ENCODE results near the gene SUPT3H.

Gene SUPT3H

GRCh38 chr6:44949596-44950201 lies 428.0 kb downstream of the SUPT3H start:
- peaks cover 24 to 31% (median 27%) of the 10 kb centered on the region in 3 donors for H3K36me3 ChIP-seq
- H3K27ac ChIP-seq = no peak overlapping the region
- peaks cover 0 to 29% (median 15%) of the 10 kb centered on the region in 3 donors for H3K9me3 ChIP-seq
- no peaks in the 10 kb centered on the region for H3K4me1 ChIP-seq
- H3K4me3 ChIP-seq = no peak overlapping the region
- no peak for DNase-seq
- no peak for TF ChIP-seq CTCF (IDR thresholded peaks at IDR 0.05)
- intact Hi-C loops (cut with DNase I; ENCODE audit: low total_unique reads) = no loop called here
- no peaks in the 10 kb centered on the region for H3K27me3 ChIP-seq

GRCh38 chr6:44943541-44943940 lies 434.2 kb downstream of the SUPT3H start:
- no peak overlapping the region for H3K27ac ChIP-seq
- intact Hi-C loops (cut with DNase I; ENCODE audit: low total_unique reads) = no loop called here
- no peak overlapping the region for H3K4me3 ChIP-seq
- no peaks in the 10 kb centered on the region for H3K4me1 ChIP-seq
- no peak for TF ChIP-seq CTCF (IDR thresholded peaks at IDR 0.05)
- H3K27me3 ChIP-seq = no peaks in the 10 kb centered on the region
- peaks cover 0 to 15% (median 0%) of the 10 kb centered on the region in 3 donors for H3K36me3 ChIP-seq
- H3K9me3 ChIP-seq = peaks cover 0 to 16% (median 9%) of the 10 kb centered on the region in 3 donors
- DNase-seq = no peak

GRCh38 chr6:44942798-44943197 lies 434.9 kb downstream of the SUPT3H start:
- intact Hi-C loops (cut with DNase I; ENCODE audit: low total_unique reads) = no loop called here
- DNase-seq = no peak
- no peak overlapping the region for H3K4me3 ChIP-seq
- peaks cover 0 to 16% (median 9%) of the 10 kb centered on the region in 3 donors for H3K9me3 ChIP-seq
- no peak overlapping the region for H3K27ac ChIP-seq
- H3K27me3 ChIP-seq = no peaks in the 10 kb centered on the region
- TF ChIP-seq CTCF (IDR thresholded peaks at IDR 0.05) = no peak
- peaks cover 0 to 15% (median 0%) of the 10 kb centered on the region in 3 donors for H3K36me3 ChIP-seq
- no peaks in the 10 kb centered on the region for H3K4me1 ChIP-seq

GRCh38 chr6:44942201-44942600 lies 435.5 kb downstream of the SUPT3H start:
- Histone ChIP-seq H3K27me3 (no peaks in the 10 kb centered on the region), H3K9me3 (peaks cover 0 to 16% (median 9%) of the 10 kb centered on the region in 3 donors), H3K4me3 (no peak overlapping the region), H3K36me3 (peaks cover 0 to 13% (median 0%) of the 10 kb centered on the region in 3 donors), H3K27ac (no peak overlapping the region), H3K4me1 (no peaks in the 10 kb centered on the region)
- intact Hi-C loops (cut with DNase I; ENCODE audit: low total_unique reads) = no loop called here
- DNase-seq = no peak
- TF ChIP-seq CTCF (IDR thresholded peaks at IDR 0.05) = no peak

GRCh38 chr6:44940367-44940766 lies 437.4 kb downstream of the SUPT3H start:
- Histone ChIP-seq H3K9me3 (peaks cover 0 to 4% (median 0%) of the 10 kb centered on the region in 3 donors), H3K36me3 (no peaks in the 10 kb centered on the region), H3K27ac (no peak overlapping the region), H3K4me3 (no peak overlapping the region), H3K4me1 (no peaks in the 10 kb centered on the region), H3K27me3 (no peaks in the 10 kb centered on the region)
- intact Hi-C loops (cut with DNase I; ENCODE audit: low total_unique reads) = no loop called here
- DNase-seq = no peak
- no peak for TF ChIP-seq CTCF (IDR thresholded peaks at IDR 0.05)

All from tibial artery (tissue), 4 donors.